Liver (tissue), 9 donors: ENCODE results near the gene TMEM151B. TPM values are rescaled to one million over a fixed set of nuclear protein-coding genes. Genes with fewer than 3 reads are reported as not detected.

Experiments used
- DNase-seq: peaks from one replicate; pipeline ENCODE4 v3.0.0-alpha.2; 2017; ENCODE audit warnings: low spot score
- H3K27ac ChIP-seq, 2 donors: one replicate each; pipeline ENCODE4 v1.7.0; 2013; ENCODE audit warnings: inconsistent platforms in 2 of 2, low read length in 2 of 2, control low read depth in 1 of 2, low read depth in 1 of 2, mild to moderate bottlenecking in 1 of 2
- H3K27me3 ChIP-seq, 4 donors: one replicate each; pipeline versions ENCODE4 v1.6.1 to v1.7.0; 2013; ENCODE audit warnings: low read length in 3 of 4, inconsistent platforms in 1 of 4, mild to moderate bottlenecking in 1 of 4, moderate library complexity in 1 of 4; ENCODE audit not compliant: control insufficient read depth in 4 of 4, insufficient read depth in 4 of 4
- H3K36me3 ChIP-seq, 4 donors: one replicate each; pipeline versions ENCODE4 v1.6.1 to v1.7.0; 2013; ENCODE audit warnings: low read length in 3 of 4, mild to moderate bottlenecking in 3 of 4, low read depth in 1 of 4, moderate library complexity in 1 of 4; ENCODE audit not compliant: control insufficient read depth in 4 of 4, insufficient read depth in 3 of 4
- H3K4me1 ChIP-seq, 4 donors: one replicate each; pipeline versions ENCODE4 v1.6.1 to v1.7.0; 2013; ENCODE audit warnings: low read length in 3 of 4, mild to moderate bottlenecking in 3 of 4, moderate library complexity in 1 of 4; ENCODE audit not compliant: control insufficient read depth in 4 of 4, insufficient read depth in 4 of 4
- H3K4me3 ChIP-seq, 3 donors: one replicate each; pipeline versions ENCODE4 v1.6.1 to v1.7.0; 2013; ENCODE audit warnings: low read length in 3 of 3, control low read depth in 1 of 3, low read depth in 1 of 3, mild to moderate bottlenecking in 1 of 3
- H3K9ac ChIP-seq, 2 donors: one replicate each; pipeline ENCODE4 v1.7.0; 2013; ENCODE audit warnings: low read length in 2 of 2, mild to moderate bottlenecking in 2 of 2, moderate library complexity in 2 of 2, control low read depth in 1 of 2, low read depth in 1 of 2
- H3K9me3 ChIP-seq, 4 donors: one replicate each; pipeline versions ENCODE4 v1.6.1 to v1.7.0; 2013; ENCODE audit warnings: low read length in 3 of 4; ENCODE audit not compliant: control insufficient read depth in 4 of 4
- EGR1 ChIP-seq, 2 donors: IDR thresholded peaks; 2 replicates each; pipeline ENCODE4 v1.6.1; 2016 to 2018; ENCODE audit warnings: antibody characterized with exemption in 2 of 2, low read depth in 2 of 2
- FOXA1 ChIP-seq: IDR thresholded peaks from 2 replicates; pipeline ENCODE4 v1.6.1; 2016; ENCODE audit warnings: antibody characterized with exemption
- FOXA2 ChIP-seq: IDR thresholded peaks from 2 replicates; pipeline ENCODE4 v1.6.1; 2016; ENCODE audit warnings: antibody characterized with exemption
- GABPA ChIP-seq, 2 donors: IDR thresholded peaks in 1 of 2; conservative IDR thresholded peaks in 1 of 2; 2 replicates each; pipeline ENCODE4 v1.6.1; 2016; ENCODE audit warnings: antibody characterized with exemption in 2 of 2, mild to moderate bottlenecking in 1 of 2, moderate library complexity in 1 of 2
- HNF4G ChIP-seq: IDR thresholded peaks from 2 replicates; pipeline ENCODE4 v1.6.1; 2016; ENCODE audit warnings: antibody characterized with exemption
- RAD21 ChIP-seq, 2 donors: IDR thresholded peaks; 2 replicates each; pipeline ENCODE4 v1.6.1; 2016; ENCODE audit warnings: antibody characterized with exemption in 2 of 2, mild to moderate bottlenecking in 2 of 2
- RXRA ChIP-seq, 2 donors: IDR thresholded peaks; 2 replicates each; pipeline ENCODE4 v1.6.1; 2017 to 2018; ENCODE audit warnings: antibody characterized with exemption in 2 of 2, mild to moderate bottlenecking in 1 of 2
- SP1 ChIP-seq: IDR thresholded peaks from 2 replicates; pipeline ENCODE4 v1.6.1; 2018; ENCODE audit warnings: antibody characterized with exemption, mild to moderate bottlenecking
- TAF1 ChIP-seq: conservative IDR thresholded peaks from 2 replicates; pipeline ENCODE4 v1.6.1; 2016; ENCODE audit warnings: antibody characterized with exemption, mild to moderate bottlenecking
- YY1 ChIP-seq: IDR thresholded peaks from 2 replicates; pipeline ENCODE4 v1.6.1; 2016; ENCODE audit warnings: antibody characterized with exemption, mild to moderate bottlenecking
- WGBS: extraction: QIAGEN DNeasy Blood & Tissue Kit; methylation state at CpG from one replicate; pipeline ENCODE4 v1.1.7; 2013; 5-methylcytosine and 5-hydroxymethylcytosine counted together
- polyA plus RNA-seq, 2 donors: library from polyadenylated mRNA; stranded (reverse) in 1 of 2; unstranded in 1 of 2; fragments of 200-250 nt in 1 of 2; fragments of >200 nt in 1 of 2; fragmentation: Nextera tagmentation in 1 of 2; extraction: Ambion mirVana in 1 of 2; gene quantifications; one replicate each; pipeline versions ENCODE4 v1.2.1 to v1.2.3, GENCODE V29; 2013 to 2015
- total RNA-seq, 2 donors: library from RNA; depleted of rRNA; stranded (reverse); fragments of >200 nt; gene quantifications; one replicate each; pipeline ENCODE4 v1.2.3, GENCODE V29; 2014
- TF ChIP-seq, protein P1 (sequence below): IDR thresholded peaks from 2 replicates; pipeline ENCODE4 v1.6.1; 2016; ENCODE audit warnings: antibody characterized with exemption, mild to moderate bottlenecking
- TF ChIP-seq, protein P2 (sequence below): fragments of 150-350 bp; IDR thresholded peaks from 2 replicates; pipeline ENCODE4 v1.5.1; 2017; ENCODE audit warnings: improper control_type of control experiment, low read depth, low read length; ENCODE audit not compliant: missing input control
- TF ChIP-seq, protein P3 (sequence below): IDR thresholded peaks from 2 replicates; pipeline ENCODE4 v1.6.1; 2016; ENCODE audit warnings: antibody characterized with exemption
- donor health status: healthy.
- donor health status: healthy.
- donor health status: healthy.
- donor health status: healthy.
- donor health status: healthy.

Gene TMEM151B
- total and polyA plus RNA-seq, 4 donors: not detected

- Histone ChIP-seq H3K27ac (peak overlapping the region; percentile 80 to 89), H3K9ac (no peak overlapping the region), H3K27me3 (no peaks in the 10 kb centered on the region), H3K4me3 (peak overlapping the region; percentile 50 to 71 (median 50)), H3K36me3 (no peaks in the 10 kb centered on the region), H3K4me1 (peaks cover 48 to 90% (median 76%) of the 10 kb centered on the region in 4 donors), H3K9me3 (no peaks in the 10 kb centered on the region)
- TF ChIP-seq SP1 (no peak), YY1 (no peak), HNF4G (no peak), TAF1 (no peak)
- DNase-seq: peak; percentile 56
- WGBS: 5% methylated on average over 18 of the region's 18 CpGs
These were observed 46.0 kb upstream of the TMEM151B start for GRCh38 chr6:44224029-44224964.

GRCh38 chr6:44224965-44225305 lies 45.3 kb upstream of the TMEM151B start:
- no peak overlapping the region for H3K9ac ChIP-seq
- peaks cover 51 to 89% (median 79%) of the 10 kb centered on the region in 4 donors for H3K4me1 ChIP-seq
- peak overlapping the region; percentile 80 to 89 for H3K27ac ChIP-seq
- no peaks in the 10 kb centered on the region for H3K9me3 ChIP-seq
- TF ChIP-seq RXRA (IDR thresholded peaks at IDR 0.05) (no peak), FOXA1 (no peak), FOXA2 (no peak), HNF4G (no peak), GABPA (IDR thresholded peaks at IDR 0.05 in 1 of 2, conservative IDR thresholded peaks at IDR 0.05 in 1 of 2) (no peak), SP1 (no peak), EGR1 (IDR thresholded peaks at IDR 0.05; ENCODE audit: low read depth in 2 of 2) (no peak), RAD21 (IDR thresholded peaks at IDR 0.05) (no peak)
- TF ChIP-seq, protein P1, sequence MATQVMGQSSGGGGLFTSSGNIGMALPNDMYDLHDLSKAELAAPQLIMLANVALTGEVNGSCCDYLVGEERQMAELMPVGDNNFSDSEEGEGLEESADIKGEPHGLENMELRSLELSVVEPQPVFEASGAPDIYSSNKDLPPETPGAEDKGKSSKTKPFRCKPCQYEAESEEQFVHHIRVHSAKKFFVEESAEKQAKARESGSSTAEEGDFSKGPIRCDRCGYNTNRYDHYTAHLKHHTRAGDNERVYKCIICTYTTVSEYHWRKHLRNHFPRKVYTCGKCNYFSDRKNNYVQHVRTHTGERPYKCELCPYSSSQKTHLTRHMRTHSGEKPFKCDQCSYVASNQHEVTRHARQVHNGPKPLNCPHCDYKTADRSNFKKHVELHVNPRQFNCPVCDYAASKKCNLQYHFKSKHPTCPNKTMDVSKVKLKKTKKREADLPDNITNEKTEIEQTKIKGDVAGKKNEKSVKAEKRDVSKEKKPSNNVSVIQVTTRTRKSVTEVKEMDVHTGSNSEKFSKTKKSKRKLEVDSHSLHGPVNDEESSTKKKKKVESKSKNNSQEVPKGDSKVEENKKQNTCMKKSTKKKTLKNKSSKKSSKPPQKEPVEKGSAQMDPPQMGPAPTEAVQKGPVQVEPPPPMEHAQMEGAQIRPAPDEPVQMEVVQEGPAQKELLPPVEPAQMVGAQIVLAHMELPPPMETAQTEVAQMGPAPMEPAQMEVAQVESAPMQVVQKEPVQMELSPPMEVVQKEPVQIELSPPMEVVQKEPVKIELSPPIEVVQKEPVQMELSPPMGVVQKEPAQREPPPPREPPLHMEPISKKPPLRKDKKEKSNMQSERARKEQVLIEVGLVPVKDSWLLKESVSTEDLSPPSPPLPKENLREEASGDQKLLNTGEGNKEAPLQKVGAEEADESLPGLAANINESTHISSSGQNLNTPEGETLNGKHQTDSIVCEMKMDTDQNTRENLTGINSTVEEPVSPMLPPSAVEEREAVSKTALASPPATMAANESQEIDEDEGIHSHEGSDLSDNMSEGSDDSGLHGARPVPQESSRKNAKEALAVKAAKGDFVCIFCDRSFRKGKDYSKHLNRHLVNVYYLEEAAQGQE: no peak
- TF ChIP-seq, protein P2, sequence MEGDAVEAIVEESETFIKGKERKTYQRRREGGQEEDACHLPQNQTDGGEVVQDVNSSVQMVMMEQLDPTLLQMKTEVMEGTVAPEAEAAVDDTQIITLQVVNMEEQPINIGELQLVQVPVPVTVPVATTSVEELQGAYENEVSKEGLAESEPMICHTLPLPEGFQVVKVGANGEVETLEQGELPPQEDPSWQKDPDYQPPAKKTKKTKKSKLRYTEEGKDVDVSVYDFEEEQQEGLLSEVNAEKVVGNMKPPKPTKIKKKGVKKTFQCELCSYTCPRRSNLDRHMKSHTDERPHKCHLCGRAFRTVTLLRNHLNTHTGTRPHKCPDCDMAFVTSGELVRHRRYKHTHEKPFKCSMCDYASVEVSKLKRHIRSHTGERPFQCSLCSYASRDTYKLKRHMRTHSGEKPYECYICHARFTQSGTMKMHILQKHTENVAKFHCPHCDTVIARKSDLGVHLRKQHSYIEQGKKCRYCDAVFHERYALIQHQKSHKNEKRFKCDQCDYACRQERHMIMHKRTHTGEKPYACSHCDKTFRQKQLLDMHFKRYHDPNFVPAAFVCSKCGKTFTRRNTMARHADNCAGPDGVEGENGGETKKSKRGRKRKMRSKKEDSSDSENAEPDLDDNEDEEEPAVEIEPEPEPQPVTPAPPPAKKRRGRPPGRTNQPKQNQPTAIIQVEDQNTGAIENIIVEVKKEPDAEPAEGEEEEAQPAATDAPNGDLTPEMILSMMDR: no peak
- TF ChIP-seq, protein P3, sequence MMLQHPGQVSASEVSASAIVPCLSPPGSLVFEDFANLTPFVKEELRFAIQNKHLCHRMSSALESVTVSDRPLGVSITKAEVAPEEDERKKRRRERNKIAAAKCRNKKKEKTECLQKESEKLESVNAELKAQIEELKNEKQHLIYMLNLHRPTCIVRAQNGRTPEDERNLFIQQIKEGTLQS: no peak
- H3K27me3 ChIP-seq: no peaks in the 10 kb centered on the region
- 69% methylated on average over 4 of the region's 4 CpGs for WGBS
- H3K4me3 ChIP-seq: no peak overlapping the region
- H3K36me3 ChIP-seq: no peaks in the 10 kb centered on the region
- no peak for DNase-seq
